H9 (cell line): ENCODE measurements around the gene PDE6G. TPM values are rescaled to one million over a fixed set of nuclear protein-coding genes. Genes with fewer than 3 reads are reported as not detected.
A peak's percentile ranks its signal among the peaks of the same experiment; 100 is the strongest.

ENCODE experiments used
- DNase-seq: peaks from one replicate; pipeline ENCODE4 v3.0.0-alpha.2; 2017
- H2AFZ ChIP-seq: one replicate; pipeline ENCODE4 v1.6.1; 2013; ENCODE audit warnings: mild to moderate bottlenecking, low read length, control low read depth, moderate library complexity
- H2AK5ac ChIP-seq: 2 replicates; pipeline ENCODE4 v1.6.1; 2013; ENCODE audit warnings: low read length, control low read depth, mixed read lengths; ENCODE audit not compliant: insufficient read length
- H2BK120ac ChIP-seq: one replicate; pipeline ENCODE4 v1.6.1; 2013; ENCODE audit warnings: low read depth, mild to moderate bottlenecking, low read length, control low read depth, inconsistent platforms; ENCODE audit not compliant: poor library complexity, severe bottlenecking
- H2BK12ac ChIP-seq: 2 replicates; pipeline ENCODE4 v1.6.1; 2013; ENCODE audit warnings: low read length, control low read depth, mixed read lengths, low read depth; ENCODE audit not compliant: insufficient read length
- H2BK15ac ChIP-seq: 2 replicates; pipeline ENCODE4 v1.6.1; 2013; ENCODE audit warnings: low read depth, low read length, control low read depth
- H2BK20ac ChIP-seq: one replicate; pipeline ENCODE4 v1.6.1; 2013; ENCODE audit warnings: low read depth, mild to moderate bottlenecking, low read length, control low read depth, inconsistent platforms; ENCODE audit not compliant: poor library complexity, severe bottlenecking
- H2BK5ac ChIP-seq: 2 replicates; pipeline ENCODE4 v1.6.1; 2013; ENCODE audit warnings: low read length, control low read depth, mixed read lengths; ENCODE audit not compliant: insufficient read length
- H3K14ac ChIP-seq: 2 replicates; pipeline ENCODE4 v1.6.1; 2013; ENCODE audit warnings: low read length, control low read depth; ENCODE audit not compliant: insufficient read depth
- H3K18ac ChIP-seq: 2 replicates; pipeline ENCODE4 v1.6.1; 2013; ENCODE audit warnings: low read depth, mild to moderate bottlenecking, mixed read lengths, low read length, control low read depth; ENCODE audit not compliant: insufficient read length
- H3K23ac ChIP-seq: 2 replicates; pipeline ENCODE4 v1.6.1; 2013; ENCODE audit warnings: low read length, control low read depth, mixed read lengths, low read depth; ENCODE audit not compliant: insufficient read length
- H3K23me2 ChIP-seq: 2 replicates; pipeline ENCODE4 v1.6.1; 2013; ENCODE audit warnings: low read depth, mild to moderate bottlenecking, mixed read lengths, low read length, control low read depth; ENCODE audit not compliant: insufficient read length, poor library complexity, severe bottlenecking
- H3K27ac ChIP-seq: 2 replicates; pipeline ENCODE4 v1.5.1; 2013; ENCODE audit warnings: low read length, control low read depth, mixed read lengths, low read depth; ENCODE audit not compliant: insufficient read length
- H3K27me3 ChIP-seq: 2 replicates; pipeline ENCODE4 v1.6.1; 2013; ENCODE audit warnings: low read length, control low read depth, inconsistent platforms; ENCODE audit not compliant: insufficient read depth
- H3K4ac ChIP-seq: 2 replicates; pipeline ENCODE4 v1.6.1; 2013; ENCODE audit warnings: low read depth, mild to moderate bottlenecking, control low read depth, inconsistent platforms, low read length, moderate library complexity
- H3K4me1 ChIP-seq: 2 replicates; pipeline ENCODE4 v1.6.1; 2013; ENCODE audit warnings: low read length, control low read depth, inconsistent platforms; ENCODE audit not compliant: insufficient read depth
- H3K4me2 ChIP-seq: 2 replicates; pipeline ENCODE4 v1.6.1; 2013; ENCODE audit warnings: low read length, control low read depth, mixed read lengths; ENCODE audit not compliant: insufficient read length, insufficient read depth
- H3K56ac ChIP-seq: 2 replicates; pipeline ENCODE4 v1.6.1; 2013; ENCODE audit warnings: low read depth, mild to moderate bottlenecking, mixed read lengths, low read length, control low read depth; ENCODE audit not compliant: insufficient read length
- H3K79me1 ChIP-seq: 2 replicates; pipeline ENCODE4 v1.6.1; 2013; ENCODE audit warnings: low read depth, mild to moderate bottlenecking, moderate library complexity, low read length, control low read depth, inconsistent platforms; ENCODE audit not compliant: insufficient read depth, poor library complexity, severe bottlenecking
- H3K79me2 ChIP-seq: 2 replicates; pipeline ENCODE4 v1.6.1; 2013; ENCODE audit warnings: low read length, control low read depth, inconsistent platforms; ENCODE audit not compliant: insufficient read depth
- H3K9ac ChIP-seq: 2 replicates; pipeline ENCODE4 v1.6.1; 2013; ENCODE audit warnings: low read length, control low read depth, mixed read lengths; ENCODE audit not compliant: insufficient read length; ENCODE audit errors: extremely low read depth
- H3K9me3 ChIP-seq: one replicate; pipeline ENCODE4 v1.6.1; 2013; ENCODE audit warnings: low read depth, low read length, inconsistent platforms; ENCODE audit not compliant: control insufficient read depth
- H3T11ph ChIP-seq: one replicate; pipeline ENCODE4 v1.6.1; 2013; ENCODE audit warnings: mild to moderate bottlenecking, low read length, control low read depth, inconsistent platforms
- H4K20me1 ChIP-seq: one replicate; pipeline ENCODE4 v1.6.1; 2013; ENCODE audit not compliant: control insufficient read depth, insufficient read length, insufficient read depth
- H4K5ac ChIP-seq: 2 replicates; pipeline ENCODE4 v1.6.1; 2013; ENCODE audit warnings: low read depth, mild to moderate bottlenecking, mixed read lengths, low read length, control low read depth; ENCODE audit not compliant: insufficient read length
- H4K8ac ChIP-seq: replicated peaks from 2 replicates; pipeline ENCODE4 v1.6.1; 2013; ENCODE audit warnings: low read length, control low read depth, mixed read lengths, low read depth; ENCODE audit not compliant: insufficient read length
- H4K91ac ChIP-seq: 2 replicates; pipeline ENCODE4 v1.6.1; 2013; ENCODE audit warnings: low read depth, mild to moderate bottlenecking, moderate library complexity, mixed read lengths, low read length, control low read depth; ENCODE audit not compliant: insufficient read length
- H3K27ac Mint-ChIP-seq, 3 experiments: 2 replicates in 2 of 3; 3 replicates in 1 of 3; pipeline ENCODE4 v1.8.0; 2020 to 2021; ENCODE audit warnings: mixed read lengths in 3 of 3, mild to moderate bottlenecking in 1 of 3, moderate library complexity in 1 of 3
- H3K27me3 Mint-ChIP-seq: 2 replicates; pipeline ENCODE4 v1.8.0; 2021; ENCODE audit warnings: low read depth, mild to moderate bottlenecking, moderate library complexity, mixed read lengths
- H3K36me3 Mint-ChIP-seq, 3 experiments: 2 replicates in 2 of 3; 3 replicates in 1 of 3; pipeline ENCODE4 v1.8.0; 2020 to 2021; ENCODE audit warnings: low read depth in 3 of 3, mixed read lengths in 3 of 3; ENCODE audit not compliant: insufficient read depth in 1 of 3
- H3K4me1 Mint-ChIP-seq, 2 experiments: 2 replicates each; pipeline ENCODE4 v1.8.0; 2020; ENCODE audit warnings: mixed read lengths in 2 of 2
- H3K4me3 Mint-ChIP-seq, 2 experiments: 2 replicates in 1 of 2; 3 replicates in 1 of 2; pipeline ENCODE4 v1.8.0; 2020 to 2021; ENCODE audit warnings: mild to moderate bottlenecking in 2 of 2, mixed read lengths in 2 of 2, moderate library complexity in 1 of 2
- H3K9me3 Mint-ChIP-seq, 2 experiments: 2 replicates in 1 of 2; 3 replicates in 1 of 2; pipeline ENCODE4 v1.8.0; 2020; ENCODE audit warnings: mild to moderate bottlenecking in 2 of 2, mixed read lengths in 2 of 2, moderate library complexity in 1 of 2
- WGBS: extraction: QIAGEN DNeasy Blood & Tissue Kit; methylation state at CpG from one replicate; pipeline ENCODE4 v1.1.7; 2013; ENCODE audit warnings: missing lambda C conversion rate, low lambda C conversion rate, mixed read lengths; ENCODE audit not compliant: insufficient read length; ENCODE audit errors: extremely low coverage; 5-methylcytosine and 5-hydroxymethylcytosine counted together
- total RNA-seq: library from RNA; stranded (reverse); gene quantifications from 2 replicates; pipeline ENCODE4 v1.2.1, GENCODE V29; 2021
- TF ChIP-seq, protein P1 (sequence below): fragments of 200-600 bp; sonication (generic); conservative IDR thresholded peaks from 3 replicates; pipeline ENCODE4 v1.8.0; 2021; ENCODE audit warnings: antibody characterized with exemption, mild to moderate bottlenecking

PDE6G gene
- total RNA-seq, 1 experiment from 2014 or later = 5.7 TPM

DNA sequence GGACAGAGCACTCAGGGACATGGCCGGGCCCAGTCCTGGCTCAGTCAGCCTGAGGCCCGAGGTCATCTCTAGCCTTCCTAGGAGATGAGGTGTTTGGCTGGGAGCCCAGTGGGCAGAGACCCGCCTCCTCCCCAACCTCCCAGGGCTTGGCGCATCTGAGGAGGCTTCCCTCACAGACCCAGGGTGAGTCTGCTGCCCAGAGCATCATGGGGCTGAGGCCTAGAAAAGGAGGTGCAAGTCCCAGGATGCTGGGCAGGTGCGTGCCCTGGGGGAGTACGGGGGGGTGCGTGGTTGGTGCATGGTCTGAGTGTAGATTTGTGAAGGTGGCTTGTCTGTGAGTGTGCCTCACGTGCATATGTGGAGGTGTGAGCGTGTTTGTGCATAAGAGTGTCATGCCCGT is 4.7 kb downstream of the PDE6G start:
- Histone ChIP-seq H3K9ac (no peak overlapping the region), H3K4ac (no peak overlapping the region), H3K14ac (no peak overlapping the region), H4K91ac (no peak overlapping the region), H4K8ac (no peak overlapping the region), H4K20me1 (no peaks in the 10 kb centered on the region), H3K79me1 (no peaks in the 10 kb centered on the region), H2BK5ac (no peak overlapping the region), H3K23me2 (peaks cover 4% of the 10 kb centered on the region), H3K9me3 (no peaks in the 10 kb centered on the region), H4K5ac (no peak overlapping the region), H3K27me3 (no peaks in the 10 kb centered on the region; the same call in 1 of the 2 replicates), H2BK15ac (no peak overlapping the region), H2AK5ac (no peak overlapping the region), H3K56ac (no peak overlapping the region), H3K23ac (no peak overlapping the region), H3K79me2 (no peaks in the 10 kb centered on the region), H3K27ac (no peak overlapping the region), H3K18ac (no peak overlapping the region), H2BK12ac (no peak overlapping the region), H3K4me2 (no peak overlapping the region), H3T11ph (no peak overlapping the region), H2BK120ac (no peak overlapping the region), H3K4me1 (peaks cover 3% of the 10 kb centered on the region; the same call in 1 of the 2 replicates), H2BK20ac (no peak overlapping the region), H2AFZ (no peak overlapping the region)
- Mint-ChIP-seq H3K36me3 (no peaks in the 10 kb centered on the region), H3K4me3 (peak overlapping the region in 1 of 2 experiments; percentile 18; a peak in 1 of 5 replicates), H3K9me3 (no peaks in the 10 kb centered on the region; a peak in 2 of 5 replicates), H3K27me3 (peaks cover 2% of the 10 kb centered on the region), H3K4me1 (peaks cover 13 to 20% of the 10 kb centered on the region in 2 experiments), H3K27ac (no peak overlapping the region)
- peak; percentile 32 for DNase-seq
- WGBS = no CpG with 5 or more reads among the region's 10 CpGs
- TF ChIP-seq, protein P1, sequence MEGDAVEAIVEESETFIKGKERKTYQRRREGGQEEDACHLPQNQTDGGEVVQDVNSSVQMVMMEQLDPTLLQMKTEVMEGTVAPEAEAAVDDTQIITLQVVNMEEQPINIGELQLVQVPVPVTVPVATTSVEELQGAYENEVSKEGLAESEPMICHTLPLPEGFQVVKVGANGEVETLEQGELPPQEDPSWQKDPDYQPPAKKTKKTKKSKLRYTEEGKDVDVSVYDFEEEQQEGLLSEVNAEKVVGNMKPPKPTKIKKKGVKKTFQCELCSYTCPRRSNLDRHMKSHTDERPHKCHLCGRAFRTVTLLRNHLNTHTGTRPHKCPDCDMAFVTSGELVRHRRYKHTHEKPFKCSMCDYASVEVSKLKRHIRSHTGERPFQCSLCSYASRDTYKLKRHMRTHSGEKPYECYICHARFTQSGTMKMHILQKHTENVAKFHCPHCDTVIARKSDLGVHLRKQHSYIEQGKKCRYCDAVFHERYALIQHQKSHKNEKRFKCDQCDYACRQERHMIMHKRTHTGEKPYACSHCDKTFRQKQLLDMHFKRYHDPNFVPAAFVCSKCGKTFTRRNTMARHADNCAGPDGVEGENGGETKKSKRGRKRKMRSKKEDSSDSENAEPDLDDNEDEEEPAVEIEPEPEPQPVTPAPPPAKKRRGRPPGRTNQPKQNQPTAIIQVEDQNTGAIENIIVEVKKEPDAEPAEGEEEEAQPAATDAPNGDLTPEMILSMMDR = no peak
